Mammary epithelial cell (primary cell): Measurements from ENCODE around the gene MAFF.

Experiments used
- EZH2 ChIP-seq: IDR thresholded peaks from 2 replicates; pipeline ENCODE4 v1.6.1; 2012; ENCODE audit warnings: low read length, inconsistent platforms, borderline replicate concordance
- TF ChIP-seq, protein P1 (sequence below), 2 donors: IDR thresholded peaks in 1 of 2; conservative IDR thresholded peaks in 1 of 2; 2 replicates each; pipeline ENCODE4 v1.5.1; 2011 to 2012; ENCODE audit warnings: inconsistent platforms in 2 of 2, low read length in 2 of 2, mild to moderate bottlenecking in 2 of 2, control low read depth in 1 of 2, low read depth in 1 of 2; ENCODE audit not compliant: insufficient read depth in 1 of 2; ENCODE audit errors: extremely low read depth in 1 of 2

DNA sequence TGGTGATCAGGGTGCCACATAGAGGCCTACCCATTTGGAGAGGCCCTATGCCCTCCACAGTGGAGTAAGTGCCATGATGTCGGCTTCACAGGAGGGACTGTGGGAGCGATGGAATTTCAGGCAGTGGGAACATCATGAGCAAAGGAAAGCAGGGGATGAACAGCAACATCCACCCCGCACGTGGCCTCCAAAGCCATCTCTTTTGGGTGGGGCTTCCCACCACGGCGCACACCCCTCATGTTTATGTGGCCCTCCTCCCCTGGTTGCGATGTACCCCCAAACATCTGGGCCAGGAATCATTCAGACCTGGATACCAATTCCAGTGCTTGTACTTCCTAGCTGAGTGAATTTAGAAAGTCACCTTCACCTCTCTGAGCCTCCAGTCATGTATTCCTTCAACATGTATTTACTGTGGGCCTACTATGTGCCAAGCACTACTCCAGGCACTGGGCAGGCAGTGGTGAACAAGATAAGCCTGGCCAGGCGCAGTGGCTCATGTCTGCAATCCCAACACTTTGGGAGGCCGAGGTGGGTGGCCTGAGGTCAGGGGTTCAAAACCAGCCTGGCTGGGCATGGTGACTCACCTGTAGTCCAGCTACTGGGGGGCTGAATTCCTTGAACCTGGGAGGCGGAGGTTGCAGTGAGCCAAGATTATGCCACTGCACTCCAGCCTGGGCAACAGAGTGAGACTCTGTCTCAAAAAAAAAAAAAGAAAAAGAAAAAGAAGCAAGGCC, 1.8 kb upstream of the MAFF start:
- TF ChIP-seq, protein P1, sequence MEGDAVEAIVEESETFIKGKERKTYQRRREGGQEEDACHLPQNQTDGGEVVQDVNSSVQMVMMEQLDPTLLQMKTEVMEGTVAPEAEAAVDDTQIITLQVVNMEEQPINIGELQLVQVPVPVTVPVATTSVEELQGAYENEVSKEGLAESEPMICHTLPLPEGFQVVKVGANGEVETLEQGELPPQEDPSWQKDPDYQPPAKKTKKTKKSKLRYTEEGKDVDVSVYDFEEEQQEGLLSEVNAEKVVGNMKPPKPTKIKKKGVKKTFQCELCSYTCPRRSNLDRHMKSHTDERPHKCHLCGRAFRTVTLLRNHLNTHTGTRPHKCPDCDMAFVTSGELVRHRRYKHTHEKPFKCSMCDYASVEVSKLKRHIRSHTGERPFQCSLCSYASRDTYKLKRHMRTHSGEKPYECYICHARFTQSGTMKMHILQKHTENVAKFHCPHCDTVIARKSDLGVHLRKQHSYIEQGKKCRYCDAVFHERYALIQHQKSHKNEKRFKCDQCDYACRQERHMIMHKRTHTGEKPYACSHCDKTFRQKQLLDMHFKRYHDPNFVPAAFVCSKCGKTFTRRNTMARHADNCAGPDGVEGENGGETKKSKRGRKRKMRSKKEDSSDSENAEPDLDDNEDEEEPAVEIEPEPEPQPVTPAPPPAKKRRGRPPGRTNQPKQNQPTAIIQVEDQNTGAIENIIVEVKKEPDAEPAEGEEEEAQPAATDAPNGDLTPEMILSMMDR (conservative IDR thresholded peaks at IDR 0.05 in 1 of 2, IDR thresholded peaks at IDR 0.05 in 1 of 2; ENCODE audit: extremely low read depth in 1 of 2, insufficient read depth in 1 of 2, low read depth in 1 of 2, low read length in 2 of 2), result no peak
- no peak for TF ChIP-seq EZH2
